HepG2 (cell line): ENCODE data around the gene FNDC3B. TPM values are rescaled to one million over a fixed set of nuclear protein-coding genes. Genes with fewer than 3 reads are reported as not detected.
A peak's percentile ranks its signal among the peaks of the same experiment; 100 is the strongest.

ENCODE experiments used
- ARNT2 ChIP-seq: sonication (generic); formaldehyde crosslinking; IDR thresholded peaks from 2 replicates; pipeline ENCODE4 v1.8.0; 2022; ENCODE audit warnings: mild to moderate bottlenecking, low read depth, missing genetic modification reagents, moderate library complexity
- DR1 ChIP-seq: sonication (generic); formaldehyde crosslinking; IDR thresholded peaks from 2 replicates; pipeline ENCODE4 v1.8.0; 2021; ENCODE audit warnings: mild to moderate bottlenecking, missing genetic modification reagents, inconsistent platforms
- EP300 ChIP-seq, 3 experiments: sonication (generic) in 1 of 3; formaldehyde crosslinking in 1 of 3; IDR thresholded peaks; 2 replicates each; pipeline versions ENCODE4 v1.5.1 to v1.6.1; 2011 to 2020; ENCODE audit warnings: low read depth in 2 of 3, low read length in 2 of 3, borderline replicate concordance in 1 of 3, improper control_type of control experiment in 1 of 3, mild to moderate bottlenecking in 1 of 3, missing genetic modification reagents in 1 of 3, moderate library complexity in 1 of 3
- FOXP4 ChIP-seq: sonication (generic); formaldehyde crosslinking; IDR thresholded peaks from 2 replicates; pipeline ENCODE4 v1.4.0; 2020; ENCODE audit warnings: missing genetic modification reagents
- GATAD2A ChIP-seq: IDR thresholded peaks from 2 replicates; pipeline ENCODE4 v1.6.1; 2016
- HDAC1 ChIP-seq: sonication (generic); formaldehyde crosslinking; IDR thresholded peaks from 2 replicates; pipeline ENCODE4 v1.5.1; 2020; ENCODE audit warnings: mild to moderate bottlenecking, missing genetic modification reagents
- JDP2 ChIP-seq: sonication (generic); formaldehyde crosslinking; IDR thresholded peaks from 2 replicates; pipeline ENCODE4 v1.8.1; 2022; ENCODE audit warnings: missing genetic modification reagents, borderline replicate concordance
- NR2C2 ChIP-seq: sonication (generic); formaldehyde crosslinking; IDR thresholded peaks from 2 replicates; pipeline ENCODE4 v1.4.0; 2020; ENCODE audit warnings: missing genetic modification reagents, mild to moderate bottlenecking, moderate library complexity, borderline replicate concordance
- NR2F6 ChIP-seq, 2 experiments: IDR thresholded peaks; 2 replicates each; pipeline ENCODE4 v1.6.1; 2016; ENCODE audit warnings: antibody characterized with exemption in 1 of 2, mild to moderate bottlenecking in 1 of 2
- PAXIP1 ChIP-seq: sonication (generic); formaldehyde crosslinking; conservative IDR thresholded peaks from 2 replicates; pipeline ENCODE4 v1.4.0; 2020; ENCODE audit warnings: mild to moderate bottlenecking, missing genetic modification reagents, moderate library complexity
- PPARG ChIP-seq: conservative IDR thresholded peaks from 2 replicates; pipeline ENCODE4 v1.6.1; 2016; ENCODE audit warnings: missing biosample characterization, missing genetic modification reagents
- RXRB ChIP-seq: IDR thresholded peaks from 2 replicates; pipeline ENCODE4 v1.6.1; 2016; ENCODE audit warnings: borderline replicate concordance, missing genetic modification reagents, missing compliant biosample characterization
- SALL1 ChIP-seq: sonication (generic); formaldehyde crosslinking; IDR thresholded peaks from 2 replicates; pipeline ENCODE4 v1.8.0; 2022; ENCODE audit warnings: mild to moderate bottlenecking, missing genetic modification reagents
- SMAD3 ChIP-seq: sonication (generic); formaldehyde crosslinking; IDR thresholded peaks from 2 replicates; pipeline ENCODE4 v1.4.0; 2020; ENCODE audit warnings: missing genetic modification reagents
- SOX6 ChIP-seq, 2 experiments: fragments of 450-650 bp in 1 of 2; sonication (generic) in 1 of 2; formaldehyde crosslinking in 1 of 2; IDR thresholded peaks; 2 replicates each; pipeline versions ENCODE4 v1.4.0 to v1.6.1; 2017 to 2020; ENCODE audit warnings: antibody characterized with exemption in 1 of 2, mild to moderate bottlenecking in 1 of 2, missing genetic modification reagents in 1 of 2
- ZFY ChIP-seq: sonication (generic); formaldehyde crosslinking; IDR thresholded peaks from 2 replicates; pipeline ENCODE4 v1.4.0; 2020; ENCODE audit warnings: missing genetic modification reagents
- ZMYM2 ChIP-seq: sonication (generic); formaldehyde crosslinking; IDR thresholded peaks from 2 replicates; pipeline ENCODE4 v1.8.0; 2022; ENCODE audit warnings: mild to moderate bottlenecking, missing genetic modification reagents
- ZMYM3 ChIP-seq: sonication (generic); formaldehyde crosslinking; IDR thresholded peaks from 2 replicates; pipeline ENCODE4 v1.5.1; 2020; ENCODE audit warnings: mild to moderate bottlenecking, missing genetic modification reagents
- ZNF577 ChIP-seq: sonication (generic); formaldehyde crosslinking; IDR thresholded peaks from 2 replicates; pipeline ENCODE4 v1.4.0; 2020; ENCODE audit warnings: mild to moderate bottlenecking, low read depth, missing genetic modification reagents, borderline replicate concordance
- ZNF710 ChIP-seq: sonication (generic); formaldehyde crosslinking; IDR thresholded peaks from 2 replicates; pipeline ENCODE4 v1.5.0; 2020; ENCODE audit warnings: mild to moderate bottlenecking, missing genetic modification reagents, borderline replicate concordance
- polyA plus RNA-seq, 8 experiments: library from polyadenylated mRNA; depleted of rRNA in 3 of 8; stranded (reverse) in 7 of 8; unstranded in 1 of 8; fragments of >200 nt; fragmentation: Illumina TruSeq in 4 of 8; extraction: Trizol in 4 of 8; gene quantifications; 2 replicates each; pipeline versions ENCODE4 v1.2.1 to v1.2.3, GENCODE V29; 2011 to 2016; ENCODE audit warnings: low read depth in 4 of 8, missing spikeins in 1 of 8, mixed read lengths in 1 of 8; ENCODE audit not compliant: insufficient read depth in 1 of 8
- total RNA-seq, 5 experiments: library from RNA; depleted of rRNA; stranded (reverse); fragments of >200 nt; fragmentation: Illumina TruSeq; extraction: Trizol; gene quantifications; 2 replicates each; pipeline ENCODE4 v1.2.3, GENCODE V29; 2016; ENCODE audit warnings: low read depth in 1 of 5

Gene FNDC3B
- total and polyA plus RNA-seq, 2 of the 13 experiments (the other 11 are each of a cell fraction or from before 2014, with no cell fraction given) = 74.8 to 103 TPM

- TF ChIP-seq NR2C2 (CRISPR knock-in tag) (peak; percentile 75; the same call in 1 of the 2 replicates), HDAC1 (CRISPR knock-in tag) (peak; percentile 50; the same call in 1 of the 2 replicates), SOX6 (IDR thresholded peaks at IDR 0.05) (no peak), SOX6 (CRISPR knock-in tag; IDR thresholded peaks at IDR 0.05) (peak; percentile 81), NR2F6 (IDR thresholded peaks at IDR 0.05) (peak; percentile 46), NR2F6 (CRISPR knock-in tag; IDR thresholded peaks at IDR 0.05) (0 out of 2 replicates have a peak, but pooled peaks have one; percentile 33), SALL1 (CRISPR knock-in tag) (peak; percentile 65; the same call in 1 of the 2 replicates), EP300 (IDR thresholded peaks at IDR 0.05; ENCODE audit: low read depth in 2 of 2, low read length in 2 of 2) (peak in 1 of 2 experiments; percentile 66; a peak in 1 of 4 replicates), EP300 (CRISPR knock-in tag; IDR thresholded peaks at IDR 0.05; ENCODE audit: borderline replicate concordance) (no peak), JDP2 (no peak), RXRB (CRISPR knock-in tag) (0 out of 2 replicates have a peak, but pooled peaks have one; percentile 18), ZFY (CRISPR knock-in tag) (peak; percentile 53), ZMYM2 (CRISPR knock-in tag) (peak; percentile 63; the same call in 1 of the 2 replicates), PAXIP1 (CRISPR knock-in tag) (peak; percentile 89), ZNF710 (CRISPR knock-in tag) (peak; percentile 59; the same call in 1 of the 2 replicates), FOXP4 (CRISPR knock-in tag) (peak; percentile 39; the same call in 1 of the 2 replicates), SMAD3 (0 out of 2 replicates have a peak, but pooled peaks have one; percentile 17), DR1 (CRISPR knock-in tag) (no peak), GATAD2A (CRISPR knock-in tag) (peak; percentile 89), ZMYM3 (CRISPR knock-in tag) (peak; percentile 30; the same call in 1 of the 2 replicates), PPARG (CRISPR knock-in tag) (0 out of 2 replicates have a peak, but pooled peaks have one; percentile 35), ARNT2 (CRISPR knock-in tag) (0 out of 2 replicates have a peak, but pooled peaks have one; percentile 27), ZNF577 (no peak)
These were observed 41.1 kb downstream of the FNDC3B start (continued) for GRCh38 chr3:172080503-172080902.
